Upper lobe of left lung (tissue), 6 donors: Measurements from ENCODE around the gene FGR. TPM values are rescaled to one million over a fixed set of nuclear protein-coding genes. Genes with fewer than 3 reads are reported as not detected.

Experiments
- ATAC-seq, 2 donors: fragments of 200-7000 bp; cut with Tn5 transposase; one replicate each; pipeline ENCODE4 v1.9.1; 2022; ENCODE audit warnings: mild to moderate bottlenecking in 2 of 2, moderate library complexity in 2 of 2; ENCODE audit not compliant: low FRiP score in 2 of 2
- DNase-seq, 2 donors: peaks; one replicate each; pipeline ENCODE4 v3.0.0-alpha.2; 2019 to 2020
- H3K27ac ChIP-seq, 4 donors: fragments of 200-600 bp; sonication (generic); one replicate each; pipeline ENCODE4 v1.5.1; 2016 to 2019
- H3K27me3 ChIP-seq, 4 donors: fragments of 200-600 bp; sonication (generic); one replicate each; pipeline ENCODE4 v1.5.1; 2017 to 2019
- H3K36me3 ChIP-seq, 4 donors: fragments of 200-600 bp; sonication (generic); one replicate each; pipeline ENCODE4 v1.5.1; 2016 to 2019
- H3K4me1 ChIP-seq, 4 donors: fragments of 200-600 bp; sonication (generic); one replicate each; pipeline ENCODE4 v1.5.1; 2018 to 2019
- H3K4me3 ChIP-seq, 4 donors: fragments of 200-600 bp; sonication (generic); one replicate each; pipeline ENCODE4 v1.5.1; 2017 to 2019; ENCODE audit warnings: mild to moderate bottlenecking in 2 of 4, moderate library complexity in 1 of 4
- H3K9me3 ChIP-seq, 4 donors: fragments of 200-600 bp; sonication (generic); one replicate each; pipeline ENCODE4 v1.5.1; 2018 to 2019
- CTCF ChIP-seq, 6 experiments: fragments of 450-650 bp in 4 of 6; fragments of 200-600 bp in 2 of 6; sonication (generic) in 2 of 6; IDR thresholded peaks; one replicate each; pipeline ENCODE4 v1.5.1; 2016 to 2019; ENCODE audit warnings: antibody characterized with exemption in 6 of 6
- EP300 ChIP-seq, 4 donors: sonication (generic); formaldehyde crosslinking; IDR thresholded peaks; one replicate each; pipeline ENCODE4 v1.5.1; 2017; ENCODE audit warnings: antibody characterized with exemption in 4 of 4, control low read depth in 2 of 4
- POLR2A ChIP-seq, 4 donors: fragments of 450-650 bp; IDR thresholded peaks; one replicate each; pipeline ENCODE4 v1.5.1; 2016 to 2017; ENCODE audit warnings: antibody characterized with exemption in 4 of 4, mild to moderate bottlenecking in 2 of 4
- POLR2AphosphoS5 ChIP-seq, 2 donors: sonication (generic); formaldehyde crosslinking; IDR thresholded peaks; one replicate each; pipeline ENCODE4 v1.5.1; 2017; ENCODE audit warnings: antibody characterized with exemption in 2 of 2
- WGBS, 2 donors: methylation state at CpG; one replicate each; pipeline ENCODE4 v1.1.5; 2017 to 2018; 5-methylcytosine and 5-hydroxymethylcytosine counted together
- total RNA-seq, 6 donors: library from RNA; depleted of rRNA in 4 of 6; stranded (reverse); fragments of >200 nt in 4 of 6; gene quantifications; one replicate each; pipeline versions ENCODE4 v1.1.0 to v1.2.1, GENCODE V29; 2016 to 2021
- donor health status: DM: no; HTN: no; CAD: no; lungs with moderate emphysema.
- donor health status: DM: no; HTN: yes; CAD: no; lungs with severe emphysema.

FGR gene
- total RNA-seq, 6 donors from 2014 or later: 59.8 to 234 (median 150) TPM

- TF ChIP-seq POLR2AphosphoS5 (IDR thresholded peaks at IDR 0.05) (peak in 1 of 2 donors; percentile 27), CTCF (IDR thresholded peaks at IDR 0.05) (no peak)
- H3K27me3 ChIP-seq: no peaks in the 10 kb centered on the region
- WGBS, 2 donors: 74 to 80% methylated on average over 6 of the region's 6 CpGs
- DNase-seq (no peak), ATAC-seq (peak in 1 of 2 donors; percentile 56)
- H3K4me1 ChIP-seq: peaks cover 11 to 17% (median 13%) of the 10 kb centered on the region in 4 donors
- no peaks in the 10 kb centered on the region for H3K36me3 ChIP-seq
- H3K4me3 ChIP-seq: no peak overlapping the region
- H3K9me3 ChIP-seq: no peaks in the 10 kb centered on the region
- peak overlapping the region in 3 of 4 donors; percentile 45 to 68 (median 49) for H3K27ac ChIP-seq
These were observed 53.2 kb downstream of the FGR start for GRCh38 chr1:27581823-27582243.

DNA sequence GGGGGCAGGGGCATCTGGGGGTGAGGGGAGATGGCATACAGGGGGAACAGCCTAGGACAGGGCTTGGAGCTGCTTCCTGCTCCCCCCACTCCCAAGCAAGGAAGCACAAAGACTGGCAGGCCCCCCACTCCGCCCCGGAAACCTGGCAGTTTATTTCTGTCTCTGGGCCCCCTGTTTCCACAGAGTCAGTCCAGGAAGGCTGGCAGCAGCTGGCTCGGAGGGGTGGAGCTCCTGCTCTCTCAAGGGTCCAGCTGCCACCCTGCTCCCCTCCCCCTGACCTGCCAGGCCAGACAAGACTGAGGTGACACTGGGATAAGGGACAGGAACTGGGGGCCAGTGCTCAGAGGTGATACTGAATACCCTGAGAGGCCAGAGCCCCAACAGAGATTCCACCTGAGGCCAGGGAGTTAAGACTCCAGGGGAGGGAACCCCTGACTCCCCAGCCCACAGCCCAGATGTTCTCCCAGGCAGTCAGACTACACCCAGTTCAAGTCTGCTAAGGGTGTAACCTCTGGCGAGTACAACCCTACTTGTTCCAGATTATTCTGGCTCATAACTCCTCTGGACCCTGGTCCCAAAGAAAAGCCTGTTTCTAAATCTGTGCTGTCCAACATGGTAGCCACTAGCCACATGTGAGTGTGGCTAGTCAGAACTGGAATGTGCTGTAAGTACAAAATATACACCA is 57.3 kb downstream of the FGR start:
- ATAC-seq (peak in 1 of 2 donors; percentile 25), DNase-seq (no peak)
- Histone ChIP-seq H3K9me3 (no peaks in the 10 kb centered on the region), H3K27ac (peak overlapping the region; percentile 45 to 92 (median 83)), H3K36me3 (no peaks in the 10 kb centered on the region), H3K27me3 (no peaks in the 10 kb centered on the region), H3K4me3 (no peak overlapping the region), H3K4me1 (peaks cover 44 to 56% (median 50%) of the 10 kb centered on the region in 4 donors)
- TF ChIP-seq EP300 (IDR thresholded peaks at IDR 0.05) (no peak), POLR2A (IDR thresholded peaks at IDR 0.05) (no peak), POLR2AphosphoS5 (IDR thresholded peaks at IDR 0.05) (peak in 1 of 2 donors; percentile 25), CTCF (IDR thresholded peaks at IDR 0.05) (no peak)
- 25 to 30% methylated on average over 2 to 4 of the region's 4 CpGs for WGBS, 2 donors

- no peaks in the 10 kb centered on the region for H3K9me3 ChIP-seq
- WGBS, 2 donors: 44 to 66% methylated on average over 6 to 7 of the region's 7 CpGs
These were observed 58.2 kb downstream of the FGR start for GRCh38 chr1:27576806-27577227.

GRCh38 chr1:27575840-27576331 is 59.1 kb downstream of the FGR start:
- H3K9me3 ChIP-seq: no peaks in the 10 kb centered on the region
- WGBS, 2 donors: 8 to 11% methylated on average over 12 to 13 of the region's 44 CpGs
- peaks cover 58 to 74% (median 65%) of the 10 kb centered on the region in 4 donors for H3K4me1 ChIP-seq
- ATAC-seq (peak; percentile 64 to 65), DNase-seq (peak; percentile 87 to 92)
- TF ChIP-seq EP300 (IDR thresholded peaks at IDR 0.05) (no peak), POLR2AphosphoS5 (IDR thresholded peaks at IDR 0.05) (no peak), POLR2A (IDR thresholded peaks at IDR 0.05) (no peak), CTCF (IDR thresholded peaks at IDR 0.05) (peak in 1 of 6 experiments; percentile 17)
- peak overlapping the region; percentile 87 to 92 (median 90) for H3K27ac ChIP-seq
- peak overlapping the region; percentile 7 to 61 (median 48) for H3K4me3 ChIP-seq
- H3K27me3 ChIP-seq: no peaks in the 10 kb centered on the region
- H3K36me3 ChIP-seq: no peaks in the 10 kb centered on the region

More at GRCh38 chr1:27576806-27577227, 58.2 kb downstream of the FGR start:
- Histone ChIP-seq H3K27ac (peak overlapping the region; percentile 87 to 92 (median 90)), H3K4me1 (peaks cover 48 to 65% (median 56%) of the 10 kb centered on the region in 4 donors), H3K36me3 (no peaks in the 10 kb centered on the region), H3K27me3 (no peaks in the 10 kb centered on the region), H3K4me3 (no peak overlapping the region)
- TF ChIP-seq CTCF (IDR thresholded peaks at IDR 0.05): no peak
- no peak for TF ChIP-seq POLR2AphosphoS5 (IDR thresholded peaks at IDR 0.05)
- ATAC-seq (no peak), DNase-seq (no peak)
